MM.1S (cell line): ENCODE data around the gene JAGN1.

Source experiments
- CTCF ChIP-seq: fragments of 300-600 bp; sonication (generic); IDR thresholded peaks from 2 replicates; pipeline ENCODE4 v1.5.1; 2016; ENCODE audit warnings: antibody characterized with exemption, low read length, mixed read lengths
- EZH2 ChIP-seq: fragments of 300-600 bp; sonication (generic); optimal IDR thresholded peaks from 2 replicates; pipeline ENCODE3; 2017; ENCODE audit warnings: low read depth, mild to moderate bottlenecking, antibody characterized with exemption, low read length, mixed read lengths
- EZH2phosphoT487 ChIP-seq: fragments of 300-600 bp; sonication (generic); IDR thresholded peaks from 2 replicates; pipeline ENCODE4 v1.6.1; 2018; ENCODE audit warnings: antibody characterized with exemption, low read length

- no peak for TF ChIP-seq CTCF
- TF ChIP-seq EZH2 = no peak
- TF ChIP-seq EZH2phosphoT487 = no peak
These were observed 21.5 kb downstream of the JAGN1 start for GRCh38 chr3:9911863-9912262.
